Suprapubic skin (tissue), 4 donors: ENCODE measurements around the gene LMX1B.

Experiments used
- CTCF ChIP-seq, 2 donors: fragments of 200-600 bp in 1 of 2; fragments of 450-650 bp in 1 of 2; sonication (generic) in 1 of 2; IDR thresholded peaks; one replicate each; pipeline ENCODE4 v1.5.1; 2016 to 2019; ENCODE audit warnings: antibody characterized with exemption in 2 of 2, mild to moderate bottlenecking in 1 of 2, moderate library complexity in 1 of 2
- EP300 ChIP-seq: sonication (generic); formaldehyde crosslinking; IDR thresholded peaks from one replicate; pipeline ENCODE4 v1.6.1; 2017; ENCODE audit warnings: antibody characterized with exemption
- POLR2A ChIP-seq, 2 donors: fragments of 450-650 bp; IDR thresholded peaks; one replicate each; pipeline ENCODE4 v1.6.1; 2017; ENCODE audit warnings: antibody characterized with exemption in 2 of 2, mild to moderate bottlenecking in 2 of 2, moderate library complexity in 2 of 2
- POLR2AphosphoS5 ChIP-seq, 3 donors: sonication (generic); formaldehyde crosslinking; IDR thresholded peaks; one replicate each; pipeline ENCODE4 v1.6.1; 2017; ENCODE audit warnings: antibody characterized with exemption in 3 of 3

- TF ChIP-seq POLR2A (IDR thresholded peaks at IDR 0.05): no peak
- TF ChIP-seq EP300: no peak
- TF ChIP-seq CTCF (IDR thresholded peaks at IDR 0.05): no peak
- no peak for TF ChIP-seq POLR2AphosphoS5 (IDR thresholded peaks at IDR 0.05)
These were observed 69.4 kb downstream of the LMX1B start for GRCh38 chr9:126682928-126683697.
